SK-N-SH (cell line): Measurements from ENCODE around the gene PLEKHA8.

Experiments
- CTCF ChIP-seq: fragments of 200-600 bp; sonication (generic); IDR thresholded peaks from 2 replicates; pipeline ENCODE4 v1.6.1; 2017; ENCODE audit warnings: antibody characterized with exemption, mild to moderate bottlenecking, moderate library complexity
- EP300 ChIP-seq, 2 experiments: IDR thresholded peaks; 2 replicates each; pipeline versions ENCODE4 v1.4.0 to v1.6.1; 2012; ENCODE audit warnings: borderline replicate concordance in 1 of 2, low read depth in 1 of 2, low read length in 1 of 2
- MAX ChIP-seq: IDR thresholded peaks from 2 replicates; pipeline ENCODE4 v1.4.0; 2012; ENCODE audit warnings: low read depth
- MEF2A ChIP-seq: IDR thresholded peaks from 2 replicates; pipeline ENCODE4 v1.4.0; 2012; ENCODE audit warnings: low read depth, borderline replicate concordance
- MXI1 ChIP-seq: IDR thresholded peaks from 2 replicates; pipeline ENCODE4 v1.6.1; 2012; ENCODE audit warnings: mild to moderate bottlenecking, low read depth, low read length, improper control_type of control experiment
- NRF1 ChIP-seq: IDR thresholded peaks from 2 replicates; pipeline ENCODE4 v1.6.1; 2012; ENCODE audit warnings: low read depth, mild to moderate bottlenecking, low read length
- REST ChIP-seq: IDR thresholded peaks from 2 replicates; pipeline ENCODE4 v1.6.1; 2012; ENCODE audit warnings: mild to moderate bottlenecking, low read depth, low read length, moderate library complexity
- TEAD4 ChIP-seq: IDR thresholded peaks from 2 replicates; pipeline ENCODE4 v1.4.0; 2012; ENCODE audit warnings: mild to moderate bottlenecking, borderline replicate concordance; ENCODE audit not compliant: insufficient read depth

GRCh38 chr7:30172451-30172850, 144.2 kb downstream of the PLEKHA8 start:
- no peak for TF ChIP-seq EP300 (IDR thresholded peaks at IDR 0.05; ENCODE audit: borderline replicate concordance in 1 of 2, low read depth in 1 of 2, low read length in 1 of 2)
- no peak for TF ChIP-seq CTCF
- TF ChIP-seq MXI1 = no peak
- TF ChIP-seq TEAD4 = no peak
- no peak for TF ChIP-seq NRF1
- TF ChIP-seq MAX = no peak
- no peak for TF ChIP-seq MEF2A
- no peak for TF ChIP-seq REST
